Measurements from ENCODE around the gene TMEM217.

The TMEM217 gene

GRCh38 chr6:37241775-37242428 is 16.0 kb downstream of the TMEM217 start:
- Mint-ChIP-seq H3K4me1 (peaks cover 28% of the 10 kb centered on the region), H3K9me3 (no peaks in the 10 kb centered on the region), H3K4me3 (no peak overlapping the region), H3K27me3 (no peaks in the 10 kb centered on the region), H3K27ac (no peak overlapping the region), H3K36me3 (peaks cover 2% of the 10 kb centered on the region)

- Mint-ChIP-seq H3K9me3 (no peaks in the 10 kb centered on the region), H3K4me3 (no peak overlapping the region), H3K4me1 (peaks cover 28% of the 10 kb centered on the region), H3K27ac (peak overlapping the region; percentile 55), H3K36me3 (peaks cover 1% of the 10 kb centered on the region), H3K27me3 (no peaks in the 10 kb centered on the region)
Observed at GRCh38 chr6:37241131-37241530, 16.8 kb downstream of the TMEM217 start.

GRCh38 chr6:37239950-37240713 is 17.8 kb downstream of the TMEM217 start:
- peaks cover 28% of the 10 kb centered on the region for H3K4me1 Mint-ChIP-seq
- H3K36me3 Mint-ChIP-seq, result no peaks in the 10 kb centered on the region
- no peaks in the 10 kb centered on the region for H3K27me3 Mint-ChIP-seq
- peak overlapping the region; percentile 47 for H3K4me3 Mint-ChIP-seq
- no peaks in the 10 kb centered on the region for H3K9me3 Mint-ChIP-seq
- peak overlapping the region; percentile 91 for H3K27ac Mint-ChIP-seq

GRCh38 chr6:37239526-37239925 is 18.4 kb downstream of the TMEM217 start:
- Mint-ChIP-seq H3K27ac (peak overlapping the region; percentile 91), H3K36me3 (no peaks in the 10 kb centered on the region), H3K27me3 (no peaks in the 10 kb centered on the region), H3K9me3 (no peaks in the 10 kb centered on the region), H3K4me1 (peaks cover 28% of the 10 kb centered on the region), H3K4me3 (peak overlapping the region; percentile 47)

GRCh38 chr6:37238381-37238780 is 19.6 kb downstream of the TMEM217 start:
- Mint-ChIP-seq H3K9me3 (no peaks in the 10 kb centered on the region), H3K27me3 (no peaks in the 10 kb centered on the region), H3K36me3 (no peaks in the 10 kb centered on the region), H3K4me3 (no peak overlapping the region), H3K4me1 (peaks cover 28% of the 10 kb centered on the region), H3K27ac (peak overlapping the region; percentile 59)

GRCh38 chr6:37237789-37238188 is 20.2 kb downstream of the TMEM217 start:
- no peak overlapping the region for H3K4me3 Mint-ChIP-seq
- H3K36me3 Mint-ChIP-seq, result no peaks in the 10 kb centered on the region
- no peaks in the 10 kb centered on the region for H3K27me3 Mint-ChIP-seq
- no peaks in the 10 kb centered on the region for H3K9me3 Mint-ChIP-seq
- peak overlapping the region; percentile 75 for H3K27ac Mint-ChIP-seq
- peaks cover 28% of the 10 kb centered on the region for H3K4me1 Mint-ChIP-seq

GRCh38 chr6:37236921-37237320 is 21.0 kb downstream of the TMEM217 start:
- Mint-ChIP-seq H3K4me3 (no peak overlapping the region), H3K27ac (no peak overlapping the region), H3K9me3 (no peaks in the 10 kb centered on the region), H3K4me1 (peaks cover 19% of the 10 kb centered on the region), H3K27me3 (no peaks in the 10 kb centered on the region), H3K36me3 (no peaks in the 10 kb centered on the region)

- H3K36me3 Mint-ChIP-seq, result no peaks in the 10 kb centered on the region
Observed at GRCh38 chr6:37233541-37233940, 24.4 kb downstream of the TMEM217 start.

GRCh38 chr6:37232430-37233017 is 25.4 kb downstream of the TMEM217 start:
- no peak overlapping the region for H3K4me3 Mint-ChIP-seq
- H3K36me3 Mint-ChIP-seq, result no peaks in the 10 kb centered on the region
- H3K4me1 Mint-ChIP-seq, result peaks cover under 1% of the 10 kb centered on the region
- no peaks in the 10 kb centered on the region for H3K9me3 Mint-ChIP-seq
- no peaks in the 10 kb centered on the region for H3K27me3 Mint-ChIP-seq
- no peak overlapping the region for H3K27ac Mint-ChIP-seq

More at GRCh38 chr6:37233541-37233940, 24.4 kb downstream of the TMEM217 start:
- H3K27me3 Mint-ChIP-seq, result no peaks in the 10 kb centered on the region
- no peak overlapping the region for H3K4me3 Mint-ChIP-seq
- H3K9me3 Mint-ChIP-seq, result no peaks in the 10 kb centered on the region
- H3K4me1 Mint-ChIP-seq, result peaks cover 4% of the 10 kb centered on the region
- H3K27ac Mint-ChIP-seq, result no peak overlapping the region

GRCh38 chr6:37230104-37230503 is 27.8 kb downstream of the TMEM217 start:
- no peak overlapping the region for H3K27ac Mint-ChIP-seq
- H3K4me3 Mint-ChIP-seq, result no peak overlapping the region
- H3K9me3 Mint-ChIP-seq, result no peaks in the 10 kb centered on the region
- no peaks in the 10 kb centered on the region for H3K4me1 Mint-ChIP-seq
- H3K36me3 Mint-ChIP-seq, result no peaks in the 10 kb centered on the region
- H3K27me3 Mint-ChIP-seq, result no peaks in the 10 kb centered on the region

- Mint-ChIP-seq H3K27ac (no peak overlapping the region), H3K4me1 (peaks cover 17% of the 10 kb centered on the region), H3K36me3 (no peaks in the 10 kb centered on the region), H3K9me3 (no peaks in the 10 kb centered on the region), H3K27me3 (no peaks in the 10 kb centered on the region), H3K4me3 (no peak overlapping the region)
Observed at GRCh38 chr6:37225350-37226169, 32.4 kb downstream of the TMEM217 start.

- peaks cover 20% of the 10 kb centered on the region for H3K4me1 Mint-ChIP-seq
- peak overlapping the region; percentile 80 for H3K4me3 Mint-ChIP-seq
- no peaks in the 10 kb centered on the region for H3K27me3 Mint-ChIP-seq
- H3K27ac Mint-ChIP-seq, result peak overlapping the region; percentile 72
- H3K36me3 Mint-ChIP-seq, result no peaks in the 10 kb centered on the region
- no peaks in the 10 kb centered on the region for H3K9me3 Mint-ChIP-seq
Observed at GRCh38 chr6:37222992-37223391, 35.0 kb downstream of the TMEM217 start.

- Mint-ChIP-seq H3K27ac (peak overlapping the region; percentile 72), H3K27me3 (no peaks in the 10 kb centered on the region), H3K4me1 (peaks cover 20% of the 10 kb centered on the region), H3K4me3 (peak overlapping the region; percentile 80), H3K36me3 (no peaks in the 10 kb centered on the region), H3K9me3 (no peaks in the 10 kb centered on the region)
Observed at GRCh38 chr6:37222125-37222967, 35.6 kb downstream of the TMEM217 start.

GRCh38 chr6:37221585-37222124 is 36.3 kb downstream of the TMEM217 start:
- Mint-ChIP-seq H3K4me1 (peaks cover 20% of the 10 kb centered on the region), H3K36me3 (no peaks in the 10 kb centered on the region), H3K9me3 (no peaks in the 10 kb centered on the region), H3K27me3 (no peaks in the 10 kb centered on the region), H3K4me3 (peak overlapping the region; percentile 80), H3K27ac (peak overlapping the region; percentile 53)
